GM23338 (cell line): ENCODE data around the gene DDX41. TPM values are rescaled to one million over a fixed set of nuclear protein-coding genes. Genes with fewer than 3 reads are reported as not detected.

Experiments used
- ATAC-seq: fragments of 200-7000 bp; cut with Tn5 transposase; 3 replicates; pipeline ENCODE4 v1.9.1; 2020
- DNase-seq: peaks from one replicate; pipeline ENCODE4 v3.0.0-alpha.2; 2015; ENCODE audit warnings: low spot score
- H2AFZ ChIP-seq: fragments of 200-600 bp; sonication (generic); 2 replicates; pipeline ENCODE4 v1.8.0; 2016; ENCODE audit warnings: antibody characterized with exemption, mild to moderate bottlenecking, moderate library complexity
- H3F3A ChIP-seq: fragments of 200-600 bp; sonication (generic); replicated peaks from 2 replicates; pipeline ENCODE4 v1.8.0; 2017; ENCODE audit warnings: antibody characterized with exemption, mixed run types, low read depth
- H3K27ac ChIP-seq: fragments of 200-600 bp; sonication (generic); 2 replicates; pipeline ENCODE4 v1.6.1; 2016; ENCODE audit warnings: low read depth
- H3K27me3 ChIP-seq: fragments of 200-600 bp; sonication (generic); 2 replicates; pipeline ENCODE4 v1.8.0; 2016; ENCODE audit warnings: mild to moderate bottlenecking, mixed run types, moderate library complexity; ENCODE audit not compliant: insufficient read depth
- H3K36me3 ChIP-seq: fragments of 200-600 bp; sonication (generic); 2 replicates; pipeline ENCODE4 v1.8.0; 2016; ENCODE audit warnings: mild to moderate bottlenecking; ENCODE audit not compliant: insufficient read depth
- H3K4me1 ChIP-seq: fragments of 200-600 bp; sonication (generic); 2 replicates; pipeline ENCODE4 v1.8.0; 2016; ENCODE audit warnings: mild to moderate bottlenecking, moderate library complexity; ENCODE audit not compliant: insufficient read depth
- H3K4me2 ChIP-seq: fragments of 200-600 bp; sonication (generic); 2 replicates; pipeline ENCODE4 v1.7.1; 2017; ENCODE audit warnings: mixed run types
- H3K4me3 ChIP-seq: fragments of 200-600 bp; sonication (generic); 2 replicates; pipeline ENCODE4 v1.6.1; 2016; ENCODE audit warnings: mixed run types
- H3K79me2 ChIP-seq: fragments of 200-600 bp; sonication (generic); replicated peaks from 2 replicates; pipeline ENCODE4 v1.8.0; 2017; ENCODE audit warnings: mild to moderate bottlenecking; ENCODE audit not compliant: insufficient read depth
- H3K9me2 ChIP-seq: fragments of 200-600 bp; sonication (generic); 2 replicates; pipeline ENCODE4 v1.8.0; 2017; ENCODE audit not compliant: insufficient read depth
- H4K20me1 ChIP-seq: fragments of 200-600 bp; sonication (generic); replicated peaks from 2 replicates; pipeline ENCODE4 v1.8.0; 2017; ENCODE audit warnings: mild to moderate bottlenecking; ENCODE audit not compliant: insufficient read depth
- H3K27ac Mint-ChIP-seq: 2 replicates; pipeline ENCODE4 v1.8.0; 2020; ENCODE audit warnings: inconsistent platforms, mild to moderate bottlenecking, moderate library complexity, mixed read lengths
- H3K27me3 Mint-ChIP-seq: 3 replicates; pipeline ENCODE4 v1.8.0; 2022; ENCODE audit warnings: low read depth, mild to moderate bottlenecking, moderate library complexity, mixed read lengths, inconsistent platforms; ENCODE audit not compliant: insufficient read depth, poor library complexity
- H3K36me3 Mint-ChIP-seq: 3 replicates; pipeline ENCODE4 v1.8.0; 2021; ENCODE audit warnings: low read depth, mild to moderate bottlenecking, inconsistent platforms, moderate library complexity, mixed read lengths
- H3K4me1 Mint-ChIP-seq: 3 replicates; pipeline ENCODE4 v1.8.0; 2020; ENCODE audit warnings: mild to moderate bottlenecking, inconsistent platforms, mixed read lengths
- H3K4me3 Mint-ChIP-seq: 3 replicates; pipeline ENCODE4 v1.8.0; 2021; ENCODE audit warnings: moderate library complexity, mild to moderate bottlenecking, inconsistent platforms, mixed read lengths
- H3K9me3 Mint-ChIP-seq: 3 replicates; pipeline ENCODE4 v1.8.0; 2020; ENCODE audit warnings: moderate library complexity, mild to moderate bottlenecking, inconsistent platforms, mixed read lengths
- EZH2 ChIP-seq: fragments of 200-600 bp; sonication (generic); IDR thresholded peaks from one replicate; pipeline ENCODE4 v1.8.0; 2017; ENCODE audit warnings: antibody characterized with exemption, mild to moderate bottlenecking, low read depth; ENCODE audit not compliant: unreplicated experiment
- EZH2phosphoT487 ChIP-seq: fragments of 200-600 bp; sonication (generic); IDR thresholded peaks from one replicate; pipeline ENCODE4 v1.8.1; 2018; ENCODE audit warnings: antibody characterized with exemption; ENCODE audit not compliant: unreplicated experiment
- JUNB ChIP-seq: IDR thresholded peaks from one replicate; pipeline ENCODE4 v1.6.1; 2016; ENCODE audit warnings: antibody characterized with exemption; ENCODE audit not compliant: unreplicated experiment
- NANOG ChIP-seq: IDR thresholded peaks from 2 replicates; pipeline ENCODE4 v1.6.1; 2016; ENCODE audit warnings: antibody characterized with exemption, borderline replicate concordance
- POLR2AphosphoS5 ChIP-seq: IDR thresholded peaks from 2 replicates; pipeline ENCODE4 v1.6.1; 2016; ENCODE audit warnings: antibody characterized with exemption, low read depth
- STAT1 ChIP-seq: IDR thresholded peaks from one replicate; pipeline ENCODE4 v1.6.1; 2016; ENCODE audit warnings: antibody characterized with exemption; ENCODE audit not compliant: unreplicated experiment
- ZNF114 ChIP-seq: fragments of 250-450 bp; sonication (Bioruptor Pico); IDR thresholded peaks from 2 replicates; pipeline ENCODE4 v1.5.0; 2020; ENCODE audit warnings: mild to moderate bottlenecking, moderate library complexity
- ZNF331 ChIP-seq: fragments of 250-450 bp; sonication (Bioruptor Pico); IDR thresholded peaks from 2 replicates; pipeline ENCODE4 v1.5.0; 2020; ENCODE audit warnings: low read depth, mild to moderate bottlenecking, moderate library complexity
- ZNF462 ChIP-seq: fragments of 250-450 bp; sonication (Bioruptor Pico); IDR thresholded peaks from 2 replicates; pipeline ENCODE4 v1.5.0; 2020; ENCODE audit warnings: mild to moderate bottlenecking, moderate library complexity
- polyA plus RNA-seq: library from polyadenylated mRNA; unstranded; fragments of >200 nt; fragmentation: Nextera tagmentation; extraction: Ambion mirVana; gene quantifications from 2 replicates; pipeline ENCODE4 v1.2.1, GENCODE V29; 2016
- total RNA-seq: library from RNA; depleted of rRNA; stranded (reverse); fragments of >200 nt; shearing (Covaris generic); gene quantifications from 2 replicates; pipeline ENCODE4 v1.2.3, GENCODE V29; 2014
- TF ChIP-seq, protein P1 (sequence below): IDR thresholded peaks from one replicate; pipeline ENCODE4 v1.6.1; 2018; ENCODE audit warnings: antibody characterized with exemption; ENCODE audit not compliant: unreplicated experiment
- TF ChIP-seq, protein P2 (sequence below), 2 experiments: fragments of 200-600 bp in 1 of 2; sonication (generic) in 1 of 2; conservative IDR thresholded peaks; 2 replicates each; pipeline versions ENCODE4 v1.5.1 to v1.6.1; 2016 to 2017; ENCODE audit warnings: antibody characterized with exemption in 2 of 2, low read depth in 2 of 2, mild to moderate bottlenecking in 2 of 2, moderate library complexity in 1 of 2
- TF ChIP-seq, protein P3 (sequence below): IDR thresholded peaks from 2 replicates; pipeline ENCODE4 v1.6.1; 2016; ENCODE audit warnings: antibody characterized with exemption

The DDX41 gene
- total and polyA plus RNA-seq, 2 experiments from 2014 or later, result 67.1 to 139 TPM

DNA sequence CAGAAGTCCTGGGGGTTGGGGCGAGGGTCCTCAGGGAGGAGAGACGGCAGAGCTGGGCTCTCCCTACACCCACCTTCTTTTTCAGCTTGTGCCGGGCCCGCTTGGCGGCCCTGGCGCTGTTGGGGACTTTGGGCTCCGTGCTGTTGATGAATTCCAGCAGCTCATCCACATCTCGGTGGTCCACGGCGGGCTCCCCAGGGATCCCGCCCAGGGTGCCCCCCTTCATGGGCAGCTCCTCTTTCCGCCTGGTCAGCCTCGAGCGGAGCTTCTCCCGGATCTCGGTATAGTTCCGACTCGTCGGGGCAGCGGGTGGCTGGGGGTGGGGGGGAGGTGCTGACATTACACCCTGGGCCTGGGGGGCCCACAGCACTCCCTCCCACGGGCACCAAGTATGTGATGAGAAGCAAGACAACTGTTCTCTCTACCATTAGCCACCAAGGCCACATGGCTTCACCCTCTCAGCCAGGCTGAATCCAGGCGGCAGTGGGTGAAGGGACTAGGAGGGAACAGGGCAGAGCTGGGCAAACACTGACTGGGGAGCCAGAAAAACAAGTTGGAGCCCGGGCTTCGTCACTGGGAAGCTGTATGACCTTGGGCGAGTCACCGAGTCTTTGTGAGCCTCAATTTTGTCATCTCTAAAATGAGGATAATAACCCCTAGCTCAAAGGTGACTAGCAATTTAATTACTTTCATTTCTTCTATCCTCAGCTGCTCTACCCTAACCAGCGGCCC is 14.6 kb upstream of the DDX41 start (continued):
- TF ChIP-seq ZNF114 (CRISPR knock-in tag) (no peak), EZH2phosphoT487 (no peak)

DNA sequence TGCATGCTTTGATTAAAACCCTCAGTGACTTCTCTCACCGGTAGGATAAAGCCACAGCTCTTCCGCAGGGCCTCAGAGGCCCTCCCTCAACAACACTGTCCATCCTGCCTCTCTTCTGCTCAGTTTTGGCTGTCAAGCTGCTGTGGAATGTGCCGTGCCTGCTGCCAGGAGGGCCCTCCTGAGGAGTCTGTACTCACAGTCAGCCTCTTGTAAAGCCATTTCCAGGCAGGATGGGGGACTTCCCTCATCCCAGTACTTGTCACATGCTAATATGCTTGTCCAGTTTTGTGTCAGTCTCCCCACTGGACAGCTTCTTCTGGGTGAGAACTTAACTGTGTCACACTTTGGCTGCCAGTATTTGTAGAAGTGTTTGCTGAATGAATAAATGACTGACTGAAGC is 13.9 kb upstream of the DDX41 start:
- H3K4me3 ChIP-seq, result no peak overlapping the region
- H3K27me3 ChIP-seq, result no peaks in the 10 kb centered on the region
- H3K27me3 Mint-ChIP-seq, result peaks cover 1% of the 10 kb centered on the region
- no peaks in the 10 kb centered on the region for H3K9me3 Mint-ChIP-seq
- no peak overlapping the region for H3K27ac Mint-ChIP-seq
- H3K36me3 Mint-ChIP-seq, result peaks cover 32% of the 10 kb centered on the region
- no peak overlapping the region for H3K27ac ChIP-seq
- H3K4me2 ChIP-seq, result no peak overlapping the region
- H3K4me1 Mint-ChIP-seq, result no peaks in the 10 kb centered on the region
- H3K4me1 ChIP-seq, result no peaks in the 10 kb centered on the region
- no peaks in the 10 kb centered on the region for H3F3A ChIP-seq
- H3K9me2 ChIP-seq, result no peaks in the 10 kb centered on the region
- no peak for ATAC-seq
- no peak overlapping the region for H3K4me3 Mint-ChIP-seq
- H2AFZ ChIP-seq, result no peak overlapping the region
- peaks cover 7% of the 10 kb centered on the region; the same call in 1 of the 2 replicates for H3K36me3 ChIP-seq
- DNase-seq, result no peak
- H3K79me2 ChIP-seq, result no peaks in the 10 kb centered on the region
- H4K20me1 ChIP-seq, result peaks cover 13% of the 10 kb centered on the region
- TF ChIP-seq EZH2phosphoT487 (no peak), POLR2AphosphoS5 (no peak), EZH2 (no peak), ZNF462 (no peak), ZNF331 (CRISPR knock-in tag) (no peak), STAT1 (no peak), ZNF114 (CRISPR knock-in tag) (no peak), JUNB (no peak), NANOG (no peak)
- TF ChIP-seq, protein P1, sequence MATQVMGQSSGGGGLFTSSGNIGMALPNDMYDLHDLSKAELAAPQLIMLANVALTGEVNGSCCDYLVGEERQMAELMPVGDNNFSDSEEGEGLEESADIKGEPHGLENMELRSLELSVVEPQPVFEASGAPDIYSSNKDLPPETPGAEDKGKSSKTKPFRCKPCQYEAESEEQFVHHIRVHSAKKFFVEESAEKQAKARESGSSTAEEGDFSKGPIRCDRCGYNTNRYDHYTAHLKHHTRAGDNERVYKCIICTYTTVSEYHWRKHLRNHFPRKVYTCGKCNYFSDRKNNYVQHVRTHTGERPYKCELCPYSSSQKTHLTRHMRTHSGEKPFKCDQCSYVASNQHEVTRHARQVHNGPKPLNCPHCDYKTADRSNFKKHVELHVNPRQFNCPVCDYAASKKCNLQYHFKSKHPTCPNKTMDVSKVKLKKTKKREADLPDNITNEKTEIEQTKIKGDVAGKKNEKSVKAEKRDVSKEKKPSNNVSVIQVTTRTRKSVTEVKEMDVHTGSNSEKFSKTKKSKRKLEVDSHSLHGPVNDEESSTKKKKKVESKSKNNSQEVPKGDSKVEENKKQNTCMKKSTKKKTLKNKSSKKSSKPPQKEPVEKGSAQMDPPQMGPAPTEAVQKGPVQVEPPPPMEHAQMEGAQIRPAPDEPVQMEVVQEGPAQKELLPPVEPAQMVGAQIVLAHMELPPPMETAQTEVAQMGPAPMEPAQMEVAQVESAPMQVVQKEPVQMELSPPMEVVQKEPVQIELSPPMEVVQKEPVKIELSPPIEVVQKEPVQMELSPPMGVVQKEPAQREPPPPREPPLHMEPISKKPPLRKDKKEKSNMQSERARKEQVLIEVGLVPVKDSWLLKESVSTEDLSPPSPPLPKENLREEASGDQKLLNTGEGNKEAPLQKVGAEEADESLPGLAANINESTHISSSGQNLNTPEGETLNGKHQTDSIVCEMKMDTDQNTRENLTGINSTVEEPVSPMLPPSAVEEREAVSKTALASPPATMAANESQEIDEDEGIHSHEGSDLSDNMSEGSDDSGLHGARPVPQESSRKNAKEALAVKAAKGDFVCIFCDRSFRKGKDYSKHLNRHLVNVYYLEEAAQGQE, result no peak
- TF ChIP-seq, protein P2, sequence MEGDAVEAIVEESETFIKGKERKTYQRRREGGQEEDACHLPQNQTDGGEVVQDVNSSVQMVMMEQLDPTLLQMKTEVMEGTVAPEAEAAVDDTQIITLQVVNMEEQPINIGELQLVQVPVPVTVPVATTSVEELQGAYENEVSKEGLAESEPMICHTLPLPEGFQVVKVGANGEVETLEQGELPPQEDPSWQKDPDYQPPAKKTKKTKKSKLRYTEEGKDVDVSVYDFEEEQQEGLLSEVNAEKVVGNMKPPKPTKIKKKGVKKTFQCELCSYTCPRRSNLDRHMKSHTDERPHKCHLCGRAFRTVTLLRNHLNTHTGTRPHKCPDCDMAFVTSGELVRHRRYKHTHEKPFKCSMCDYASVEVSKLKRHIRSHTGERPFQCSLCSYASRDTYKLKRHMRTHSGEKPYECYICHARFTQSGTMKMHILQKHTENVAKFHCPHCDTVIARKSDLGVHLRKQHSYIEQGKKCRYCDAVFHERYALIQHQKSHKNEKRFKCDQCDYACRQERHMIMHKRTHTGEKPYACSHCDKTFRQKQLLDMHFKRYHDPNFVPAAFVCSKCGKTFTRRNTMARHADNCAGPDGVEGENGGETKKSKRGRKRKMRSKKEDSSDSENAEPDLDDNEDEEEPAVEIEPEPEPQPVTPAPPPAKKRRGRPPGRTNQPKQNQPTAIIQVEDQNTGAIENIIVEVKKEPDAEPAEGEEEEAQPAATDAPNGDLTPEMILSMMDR (conservative IDR thresholded peaks at IDR 0.05; ENCODE audit: low read depth in 2 of 2), result no peak
- TF ChIP-seq, protein P3, sequence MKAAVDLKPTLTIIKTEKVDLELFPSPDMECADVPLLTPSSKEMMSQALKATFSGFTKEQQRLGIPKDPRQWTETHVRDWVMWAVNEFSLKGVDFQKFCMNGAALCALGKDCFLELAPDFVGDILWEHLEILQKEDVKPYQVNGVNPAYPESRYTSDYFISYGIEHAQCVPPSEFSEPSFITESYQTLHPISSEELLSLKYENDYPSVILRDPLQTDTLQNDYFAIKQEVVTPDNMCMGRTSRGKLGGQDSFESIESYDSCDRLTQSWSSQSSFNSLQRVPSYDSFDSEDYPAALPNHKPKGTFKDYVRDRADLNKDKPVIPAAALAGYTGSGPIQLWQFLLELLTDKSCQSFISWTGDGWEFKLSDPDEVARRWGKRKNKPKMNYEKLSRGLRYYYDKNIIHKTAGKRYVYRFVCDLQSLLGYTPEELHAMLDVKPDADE, result no peak
